Fibroblast of skin of scalp (primary cell): ENCODE measurements around the gene DAGLA.
"Not testable (repeated sequence)": the region's sequence is repeated elsewhere in the genome, so short reads cannot be mapped to it uniquely, and the experiment has no call there.

Source experiments
- DNase-seq: peaks from one replicate; pipeline ENCODE4 v3.0.0-alpha.2; 2013

Gene DAGLA

GRCh38 chr11:61667684-61668305 lies 12.4 kb upstream of the DAGLA start:
- DNase-seq: no peak

- DNase-seq: no peak
Observed at GRCh38 chr11:61669417-61669816, 10.8 kb upstream of the DAGLA start.

- no peak for DNase-seq
Observed at GRCh38 chr11:61670626-61671025, 9.6 kb upstream of the DAGLA start.

GRCh38 chr11:61671527-61671926 lies 8.7 kb upstream of the DAGLA start:
- DNase-seq: no peak

DNA sequence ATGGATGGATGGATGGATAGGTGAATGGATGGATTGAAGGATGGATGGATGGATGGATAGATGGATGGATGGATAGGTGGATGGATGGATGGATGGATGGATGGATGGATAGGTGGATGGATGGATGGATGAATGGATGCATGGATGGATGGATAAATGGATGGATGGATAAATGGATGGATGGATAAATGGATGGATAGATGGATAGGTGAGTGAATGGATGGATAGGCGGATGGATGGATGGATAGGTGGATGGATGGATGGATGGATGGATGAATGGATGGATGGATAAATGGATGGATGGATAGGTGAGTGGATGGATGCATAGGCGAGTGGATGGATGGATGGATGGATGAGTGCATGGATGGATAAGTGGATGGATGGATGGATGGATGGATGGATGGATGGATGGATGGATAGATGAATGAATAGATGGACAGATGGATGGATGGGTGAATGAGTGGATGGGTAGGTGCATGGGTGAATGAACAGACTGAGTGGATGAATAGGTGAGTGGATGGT lies 6.2 kb upstream of the DAGLA start:
- not testable (repeated sequence) for DNase-seq

GRCh38 chr11:61675826-61676225 lies 4.4 kb upstream of the DAGLA start:
- no peak for DNase-seq

DNA sequence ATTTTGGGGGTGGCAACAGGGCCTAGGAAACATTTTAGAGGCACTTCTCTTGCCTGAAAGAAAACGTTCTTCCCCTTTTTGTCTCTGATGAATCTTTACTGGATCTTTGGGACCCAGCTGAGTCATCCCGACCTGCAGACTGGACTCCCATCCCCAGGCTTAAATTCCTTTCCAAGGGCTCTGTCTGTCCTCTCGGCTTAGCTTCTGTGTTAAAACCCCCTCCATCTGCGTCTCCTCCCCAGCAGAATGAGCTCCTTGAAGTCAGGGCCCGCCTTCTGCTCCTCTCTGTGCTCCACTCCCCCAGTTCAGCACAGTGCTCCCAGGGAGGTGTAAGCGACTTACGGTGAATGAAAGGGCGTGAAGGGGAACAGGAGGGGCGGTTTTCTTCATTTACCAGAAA lies 895 bp upstream of the DAGLA start:
- no peak for DNase-seq

DNA sequence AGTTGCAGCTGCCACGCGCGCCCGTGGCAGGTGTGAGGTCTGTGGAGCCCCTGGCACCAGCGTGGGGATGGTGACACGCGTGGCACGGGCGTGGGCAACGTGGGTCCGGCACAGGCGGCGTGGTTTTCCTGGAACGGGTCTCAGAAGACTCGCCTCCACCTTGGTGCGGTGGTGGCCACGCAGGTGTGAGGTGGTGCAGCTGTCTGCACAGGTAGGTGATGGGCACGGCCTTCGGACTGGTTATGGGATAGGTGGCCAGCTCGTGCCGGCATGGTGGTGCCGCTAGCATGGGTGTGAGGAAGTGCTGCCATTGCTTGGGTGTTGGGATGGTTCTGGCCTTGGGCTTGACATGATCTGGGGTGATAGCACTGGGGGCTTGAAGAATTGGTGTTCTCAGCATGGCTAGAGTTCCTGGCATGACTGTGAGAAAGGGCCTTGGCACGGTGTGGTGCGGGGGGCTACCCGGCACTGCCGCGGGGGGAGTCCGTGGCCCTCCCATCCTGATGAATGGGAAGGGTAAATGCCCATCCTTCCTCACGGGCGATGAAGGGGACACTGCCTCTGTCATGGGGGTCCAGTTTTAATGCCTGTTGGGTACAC lies 531 bp downstream of the DAGLA start:
- DNase-seq: no peak

DNA sequence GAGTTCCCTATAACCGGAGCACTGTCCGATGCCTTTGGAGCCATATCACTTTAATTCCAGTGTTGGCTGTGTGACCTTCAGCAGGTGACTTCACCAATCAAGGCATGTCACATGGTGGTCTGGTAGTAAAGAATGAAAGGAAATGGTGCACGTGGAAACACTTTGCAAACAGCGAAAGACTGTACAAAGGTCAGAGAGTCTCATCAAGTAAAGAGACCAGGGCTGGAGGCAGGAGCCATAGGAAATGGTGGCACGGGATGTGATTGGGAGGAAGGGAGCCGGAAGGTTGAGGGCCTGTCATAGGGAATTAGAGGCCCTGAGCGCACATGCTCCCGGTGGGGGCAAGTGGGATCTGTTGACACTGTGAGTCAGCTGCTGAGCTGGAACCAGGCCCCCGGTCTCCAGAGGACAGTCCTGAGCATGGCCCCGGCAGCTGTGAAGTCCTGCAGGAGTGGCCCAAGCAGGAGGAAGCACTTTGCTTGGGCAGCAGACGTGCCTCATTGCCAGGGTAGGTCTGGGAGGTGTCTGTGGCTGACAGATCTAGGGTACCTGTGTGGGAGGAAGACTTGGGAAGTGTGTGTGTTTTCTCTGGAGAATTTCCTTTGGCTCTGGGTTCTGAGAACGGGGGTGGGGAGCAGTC lies 2.0 kb downstream of the DAGLA start:
- DNase-seq: peak; percentile 66

- DNase-seq: no peak
Observed at GRCh38 chr11:61682906-61683675, 2.9 kb downstream of the DAGLA start.

- no peak for DNase-seq
Observed at GRCh38 chr11:61683961-61684869, 4.0 kb downstream of the DAGLA start.

GRCh38 chr11:61684870-61685616 lies 4.9 kb downstream of the DAGLA start:
- peak; percentile 59 for DNase-seq

DNA sequence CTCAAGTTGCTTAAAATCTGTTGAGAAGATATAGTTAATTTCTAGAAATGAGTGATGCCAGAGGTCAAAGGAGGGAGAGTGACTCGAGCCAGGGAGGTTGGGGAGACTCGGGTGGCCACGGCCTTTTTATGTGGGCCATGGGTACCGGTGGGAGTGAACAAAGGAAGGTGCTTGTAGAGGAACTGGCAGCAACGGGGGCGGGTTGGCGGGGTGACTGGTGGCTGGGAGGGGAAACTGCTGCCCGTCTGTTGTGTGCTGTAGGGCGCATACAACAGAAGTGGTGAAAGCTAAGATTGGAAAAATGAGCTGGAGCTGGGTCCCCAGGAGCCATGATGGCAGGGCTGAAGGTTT lies 5.4 kb downstream of the DAGLA start:
- DNase-seq: no peak

GRCh38 chr11:61686066-61686465 lies 5.9 kb downstream of the DAGLA start:
- DNase-seq: no peak

- DNase-seq: no peak
Observed at GRCh38 chr11:61686469-61686868, 6.3 kb downstream of the DAGLA start.

DNA sequence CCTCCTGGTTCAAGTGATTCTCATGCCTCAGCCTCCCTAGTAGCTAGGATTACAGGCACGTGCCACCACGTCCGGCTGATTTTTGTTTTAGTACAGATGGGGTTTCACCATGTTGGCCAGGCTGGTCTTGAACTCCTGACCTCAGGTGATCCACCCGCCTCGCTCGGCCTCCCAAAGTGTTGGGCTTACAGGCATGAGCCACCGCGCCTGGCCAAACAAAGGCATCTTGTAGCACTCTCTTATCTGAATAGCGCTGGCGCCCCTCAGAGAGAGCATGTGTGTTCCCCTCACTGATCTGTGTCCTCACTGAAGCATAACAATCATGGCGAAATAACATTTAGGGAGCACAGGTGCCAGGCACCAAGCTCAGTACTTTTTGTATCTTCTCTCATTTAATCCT lies 7.2 kb downstream of the DAGLA start:
- no peak for DNase-seq

GRCh38 chr11:61688365-61689163 lies 8.4 kb downstream of the DAGLA start:
- DNase-seq: peak; percentile 78

DNA sequence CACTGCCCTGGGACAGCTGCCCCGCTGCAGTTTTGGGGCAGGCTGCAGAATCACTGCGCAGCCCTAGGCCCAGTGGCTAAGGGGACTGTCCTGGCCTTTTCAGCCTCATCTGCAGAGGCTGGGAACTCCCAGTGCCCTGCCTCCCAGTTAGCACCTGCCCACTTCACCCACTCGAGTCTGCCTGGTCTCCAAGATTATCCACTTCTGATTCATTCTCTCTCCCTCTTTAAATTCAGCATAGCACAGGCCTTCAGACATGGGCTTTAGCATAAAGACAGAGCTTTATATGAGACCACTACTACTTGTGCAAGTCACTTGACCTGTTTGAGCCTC lies 8.9 kb downstream of the DAGLA start:
- DNase-seq: no peak

DNA sequence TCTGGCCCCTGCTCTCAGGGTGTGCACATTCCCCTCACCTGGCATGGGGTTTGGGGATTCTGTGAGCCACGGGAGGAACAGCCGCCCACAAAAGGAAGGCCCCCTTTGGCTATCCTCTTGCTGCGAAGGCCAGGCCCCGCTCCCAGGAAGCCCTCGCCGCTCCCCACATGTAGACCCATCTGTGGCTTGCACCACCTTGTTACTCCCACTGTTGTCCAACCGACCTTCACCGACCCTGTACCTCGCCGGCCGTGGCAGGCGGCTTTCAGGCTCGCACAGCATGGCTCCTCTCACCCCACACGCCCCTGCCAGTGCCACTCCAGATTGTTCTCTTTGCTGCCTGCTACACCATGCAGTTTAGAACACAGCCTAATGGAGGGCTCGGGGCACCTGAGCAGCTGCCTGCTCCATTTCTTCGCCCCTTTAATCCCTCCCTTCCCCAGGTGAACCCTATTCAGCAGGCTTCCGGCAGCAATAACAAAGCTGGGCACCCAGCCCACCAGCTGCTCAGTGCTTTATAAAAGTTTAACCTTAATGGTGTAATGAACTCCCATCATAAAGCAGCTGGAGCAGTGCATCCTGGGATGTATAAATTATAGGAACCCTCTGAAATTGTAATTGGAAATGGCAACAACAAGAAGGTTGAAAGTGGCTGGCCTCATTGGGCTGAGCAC lies 10.7 kb downstream of the DAGLA start:
- no peak for DNase-seq
